Cardiac fibroblast (primary cell): ENCODE results near the gene LIX1.

Source experiments
- DNase-seq, 2 donors: peaks; one replicate each; pipeline versions ENCODE4 v3.0.0 to v3.0.0-alpha.2; 2010; ENCODE audit warnings: low read depth in 2 of 2
- H3K4me3 ChIP-seq, 2 donors: replicated peaks in 1 of 2; 1 replicate in 1 of 2; 2 replicates in 1 of 2; pipeline ENCODE4 v1.5.1; 2011; ENCODE audit warnings: low read depth in 2 of 2, low read length in 2 of 2, mild to moderate bottlenecking in 2 of 2, moderate library complexity in 1 of 2
- CTCF ChIP-seq: IDR thresholded peaks from one replicate; pipeline ENCODE4 v1.5.1; 2011; ENCODE audit warnings: low read depth, mild to moderate bottlenecking, low read length, inconsistent platforms

Gene LIX1

GRCh38 chr5:97074859-97075489, 67.4 kb downstream of the LIX1 start:
- DNase-seq: no peak
- no peak for TF ChIP-seq CTCF
- no peak overlapping the region for H3K4me3 ChIP-seq

- TF ChIP-seq CTCF: no peak
- no peak overlapping the region for H3K4me3 ChIP-seq
- DNase-seq: no peak
These were observed 69.0 kb downstream of the LIX1 start for GRCh38 chr5:97073420-97073819.

GRCh38 chr5:97072696-97073095, 69.7 kb downstream of the LIX1 start:
- no peak for DNase-seq
- no peak overlapping the region for H3K4me3 ChIP-seq
- TF ChIP-seq CTCF: no peak

- TF ChIP-seq CTCF: no peak
- DNase-seq: no peak
- H3K4me3 ChIP-seq: no peak overlapping the region
These were observed 70.4 kb downstream of the LIX1 start for GRCh38 chr5:97071993-97072392.

- peak; percentile 43 to 47 for DNase-seq
- H3K4me3 ChIP-seq: no peak overlapping the region
- no peak for TF ChIP-seq CTCF
These were observed 71.3 kb downstream of the LIX1 start for GRCh38 chr5:97071101-97071500.

GRCh38 chr5:97070234-97070633, 72.2 kb downstream of the LIX1 start:
- DNase-seq: no peak
- TF ChIP-seq CTCF: no peak
- H3K4me3 ChIP-seq: no peak overlapping the region

- TF ChIP-seq CTCF: no peak
- no peak overlapping the region for H3K4me3 ChIP-seq
- no peak for DNase-seq
These were observed 75.0 kb downstream of the LIX1 start for GRCh38 chr5:97067296-97067850.
